ENCODE measurements around the gene RBM11.
"Not testable (repeated sequence)": the region's sequence is repeated elsewhere in the genome, so short reads cannot be mapped to it uniquely, and the experiment has no call there.

The RBM11 gene

GRCh38 chr21:14215971-14216641, at the start of gene RBM11:
RBM11 (plus strand) TSS chr21:14216157; CDS start chr21:14216187, 30 bp downstream.
- in situ Hi-C loops (cut with MboI; ENCODE audit: low sequenced_read_pairs), result no loop called here

GRCh38 chr21:14166463-14167223, 49.3 kb upstream of the RBM11 start:
- in situ Hi-C loops (cut with MboI; ENCODE audit: low sequenced_read_pairs), result not testable (repeated sequence)

GRCh38 chr21:14206222-14206621, 9.7 kb upstream of the RBM11 start:
- in situ Hi-C loops (cut with MboI; ENCODE audit: low sequenced_read_pairs), result no loop called here

GRCh38 chr21:14210738-14211137, 5.2 kb upstream of the RBM11 start, which contains the start of gene LIPI:
LIPI (minus strand) TSS chr21:14210955; CDS start chr21:14210845, 110 bp downstream.
- in situ Hi-C loops (cut with MboI; ENCODE audit: low sequenced_read_pairs), result no loop called here

GRCh38 chr21:14213164-14213563, 2.8 kb upstream of the RBM11 start:
- in situ Hi-C loops (cut with MboI; ENCODE audit: low sequenced_read_pairs), result no loop called here

GRCh38 chr21:14223365-14223764, 7.4 kb downstream of the RBM11 start:
- in situ Hi-C loops (cut with MboI; ENCODE audit: low sequenced_read_pairs), result no loop called here

- in situ Hi-C loops (cut with MboI; ENCODE audit: low sequenced_read_pairs), result no loop called here
These were observed 13.4 kb downstream of the RBM11 start for GRCh38 chr21:14229399-14229798.

GRCh38 chr21:14235101-14235500, 19.1 kb downstream of the RBM11 start:
- in situ Hi-C loops (cut with MboI; ENCODE audit: low sequenced_read_pairs), result no loop called here

- in situ Hi-C loops (cut with MboI; ENCODE audit: low sequenced_read_pairs), result no loop called here
These were observed 20.2 kb downstream of the RBM11 start for GRCh38 chr21:14236180-14236579.

- in situ Hi-C loops (cut with MboI; ENCODE audit: low sequenced_read_pairs), result no loop called here
These were observed 23.3 kb downstream of the RBM11 start for GRCh38 chr21:14239281-14239680.

- in situ Hi-C loops (cut with MboI; ENCODE audit: low sequenced_read_pairs), result no loop called here
These were observed 25.3 kb downstream of the RBM11 start for GRCh38 chr21:14241297-14241696.

- in situ Hi-C loops (cut with MboI; ENCODE audit: low sequenced_read_pairs), result no loop called here
These were observed 27.5 kb downstream of the RBM11 start for GRCh38 chr21:14243461-14243860.

- in situ Hi-C loops (cut with MboI; ENCODE audit: low sequenced_read_pairs), result no loop called here
These were observed 27.9 kb downstream of the RBM11 start for GRCh38 chr21:14243874-14244273.

- in situ Hi-C loops (cut with MboI; ENCODE audit: low sequenced_read_pairs), result no loop called here
These were observed 29.0 kb downstream of the RBM11 start for GRCh38 chr21:14244911-14245310.

- in situ Hi-C loops (cut with MboI; ENCODE audit: low sequenced_read_pairs), result no loop called here
These were observed 29.8 kb downstream of the RBM11 start for GRCh38 chr21:14245711-14246110.

GRCh38 chr21:14251336-14251735, 35.4 kb downstream of the RBM11 start:
- in situ Hi-C loops (cut with MboI; ENCODE audit: low sequenced_read_pairs), result no loop called here

GRCh38 chr21:14259747-14260146, 43.8 kb downstream of the RBM11 start:
- in situ Hi-C loops (cut with MboI; ENCODE audit: low sequenced_read_pairs), result no loop called here

- in situ Hi-C loops (cut with MboI; ENCODE audit: low sequenced_read_pairs), result no loop called here
These were observed 44.3 kb downstream of the RBM11 start for GRCh38 chr21:14260174-14260764.

GRCh38 chr21:14262039-14262438, 46.1 kb downstream of the RBM11 start:
- in situ Hi-C loops (cut with MboI; ENCODE audit: low sequenced_read_pairs), result no loop called here

GRCh38 chr21:14263879-14264278, 47.9 kb downstream of the RBM11 start:
- in situ Hi-C loops (cut with MboI; ENCODE audit: low sequenced_read_pairs), result no loop called here

- in situ Hi-C loops (cut with MboI; ENCODE audit: low sequenced_read_pairs), result no loop called here
These were observed 49.1 kb downstream of the RBM11 start for GRCh38 chr21:14265023-14265422.

- in situ Hi-C loops (cut with MboI; ENCODE audit: low sequenced_read_pairs), result no loop called here
These were observed 51.1 kb downstream of the RBM11 start for GRCh38 chr21:14267076-14267475.

Data from HL-60/S4 treated with phorbol 12-myristate 13-acetate at 8.2 ng/mL for 4 days and 3 days (cell line).